ENCODE results near the gene FKBP2. TPM values are rescaled to one million over a fixed set of nuclear protein-coding genes. Genes with fewer than 3 reads are reported as not detected.
A peak's percentile ranks its signal among the peaks of the same experiment; 100 is the strongest.

Gene FKBP2
- total RNA-seq, 2 experiments from 2014 or later = 26.9 to 33.0 TPM

- POLR2A ChIA-PET = interaction anchor here (6.2 kb wide), 1 partner anchor 13 kb away, joined by 54 read pairs; the partner anchor contains the start of gene FERMT3
- no peaks in the 10 kb centered on the region for H3K9me3 Mint-ChIP-seq (ENCODE audit: insufficient read depth)
- ATAC-seq = no peak
- CTCF ChIA-PET = interaction anchor here (1.0 kb wide), 1 partner anchor 15 kb away, joined by 4 read pairs; no protein-coding TSS in a partner anchor
- peaks cover 52% of the 10 kb centered on the region for H3K36me3 Mint-ChIP-seq (ENCODE audit: low read depth)
- no peak for DNase-seq
- peaks cover 11% of the 10 kb centered on the region for H3K4me1 Mint-ChIP-seq (ENCODE audit: low read depth)
- no peaks in the 10 kb centered on the region for H3K27me3 Mint-ChIP-seq (ENCODE audit: low read depth)
- H3K4me3 Mint-ChIP-seq = no peak overlapping the region
- no peak overlapping the region for H3K27ac Mint-ChIP-seq
Observed at GRCh38 chr11:64219755-64220154, 21.1 kb upstream of the FKBP2 start.

GRCh38 chr11:64220271-64220670, 20.6 kb upstream of the FKBP2 start:
- CTCF ChIA-PET = no interaction called here
- peaks cover 12% of the 10 kb centered on the region for H3K4me1 Mint-ChIP-seq (ENCODE audit: low read depth)
- DNase-seq = no peak
- POLR2A ChIA-PET = interaction anchor here (6.2 kb wide), 1 partner anchor 13 kb away, joined by 54 read pairs; the partner anchor contains the start of gene FERMT3
- no peaks in the 10 kb centered on the region for H3K27me3 Mint-ChIP-seq (ENCODE audit: low read depth)
- no peak overlapping the region for H3K4me3 Mint-ChIP-seq
- no peak for ATAC-seq
- no peaks in the 10 kb centered on the region for H3K9me3 Mint-ChIP-seq (ENCODE audit: insufficient read depth)
- peaks cover 47% of the 10 kb centered on the region for H3K36me3 Mint-ChIP-seq (ENCODE audit: low read depth)
- no peak overlapping the region for H3K27ac Mint-ChIP-seq

- Mint-ChIP-seq H3K27ac (no peak overlapping the region), H3K27me3 (ENCODE audit: low read depth) (no peaks in the 10 kb centered on the region), H3K36me3 (ENCODE audit: low read depth) (peaks cover 44% of the 10 kb centered on the region), H3K4me1 (ENCODE audit: low read depth) (peaks cover 13% of the 10 kb centered on the region), H3K9me3 (ENCODE audit: insufficient read depth) (no peaks in the 10 kb centered on the region), H3K4me3 (no peak overlapping the region)
- ChIA-PET CTCF (no interaction called here), POLR2A (interaction anchor here (6.2 kb wide), 1 partner anchor 14 kb away, joined by 54 read pairs; the partner anchor contains the start of gene FERMT3)
- no peak for DNase-seq
- ATAC-seq = no peak
Observed at GRCh38 chr11:64220798-64221197, 20.1 kb upstream of the FKBP2 start.

- DNase-seq (no peak), ATAC-seq (no peak)
- Mint-ChIP-seq H3K9me3 (ENCODE audit: insufficient read depth) (no peaks in the 10 kb centered on the region), H3K27me3 (ENCODE audit: low read depth) (no peaks in the 10 kb centered on the region), H3K4me3 (no peak overlapping the region), H3K36me3 (ENCODE audit: low read depth) (peaks cover 46% of the 10 kb centered on the region), H3K4me1 (ENCODE audit: low read depth) (peaks cover 22% of the 10 kb centered on the region), H3K27ac (no peak overlapping the region)
- POLR2A ChIA-PET = interaction anchor here (0.6 to 5.9 kb wide), 4 partner anchors 16 to 43 kb away, joined by 3 to 83 read pairs (median 30); partner anchors contain the start of genes FERMT3, FKBP2, PPP1R14B and STIP1
- CTCF ChIA-PET = interaction anchor here (1.6 to 5.3 kb wide), 2 partner anchors 8 to 17 kb away, joined by 5 to 66 read pairs; partner anchors contain the start of gene FERMT3
Observed at GRCh38 chr11:64222651-64223000, 18.3 kb upstream of the FKBP2 start.

- DNase-seq (no peak), ATAC-seq (no peak)
- POLR2A ChIA-PET = interaction anchor here (0.6 to 5.9 kb wide), 6 partner anchors 8 to 42 kb away, joined by 3 to 83 read pairs (median 5); partner anchors contain the start of genes FERMT3, FKBP2, PPP1R14B and STIP1
- Mint-ChIP-seq H3K27ac (no peak overlapping the region), H3K4me3 (no peak overlapping the region), H3K9me3 (ENCODE audit: insufficient read depth) (no peaks in the 10 kb centered on the region), H3K27me3 (ENCODE audit: low read depth) (no peaks in the 10 kb centered on the region), H3K36me3 (ENCODE audit: low read depth) (peaks cover 45% of the 10 kb centered on the region), H3K4me1 (ENCODE audit: low read depth) (peaks cover 27% of the 10 kb centered on the region)
- CTCF ChIA-PET = interaction anchor here (1.6 to 5.3 kb wide), 2 partner anchors 9 to 17 kb away, joined by 5 to 66 read pairs; partner anchors contain the start of gene FERMT3
Observed at GRCh38 chr11:64223001-64223651, 17.8 kb upstream of the FKBP2 start.

GRCh38 chr11:64224151-64224890, 16.6 kb upstream of the FKBP2 start:
- H3K4me1 Mint-ChIP-seq (ENCODE audit: low read depth) = peaks cover 33% of the 10 kb centered on the region
- ATAC-seq (no peak), DNase-seq (no peak)
- no peaks in the 10 kb centered on the region for H3K9me3 Mint-ChIP-seq (ENCODE audit: insufficient read depth)
- ChIA-PET POLR2A (interaction anchor here (0.7 to 5.9 kb wide), 13 partner anchors 9 to 60 kb away, joined by 3 to 83 read pairs (median 4); partner anchors contain the start of genes BAD, FERMT3, FKBP2 and PPP1R14B), CTCF (interaction anchor here (0.6 to 5.3 kb wide), 3 partner anchors 10 to 26 kb away, joined by 3 to 66 read pairs (median 5); partner anchors contain the start of gene FERMT3)
- H3K27me3 Mint-ChIP-seq (ENCODE audit: low read depth) = no peaks in the 10 kb centered on the region
- H3K4me3 Mint-ChIP-seq = peak overlapping the region; percentile 88
- H3K36me3 Mint-ChIP-seq (ENCODE audit: low read depth) = peaks cover 36% of the 10 kb centered on the region
- peak overlapping the region; percentile 88 for H3K27ac Mint-ChIP-seq

- peaks cover 40% of the 10 kb centered on the region for H3K4me1 Mint-ChIP-seq (ENCODE audit: low read depth)
- CTCF ChIA-PET = interaction anchor here (3.3 to 5.3 kb wide), 2 partner anchors 19 to 79 kb away, joined by 12 to 66 read pairs; partner anchors contain the start of genes ESRRA and FERMT3
- no peak for DNase-seq
Observed at GRCh38 chr11:64224891-64225607, 15.8 kb upstream of the FKBP2 start.

GRCh38 chr11:64225608-64226506, 15.0 kb upstream of the FKBP2 start, which contains the start of the genes NUDT22 and TRPT1:
Gene NUDT22, plus strand, starts transcription at chr11:64226274. Its CDS starts 379 bp downstream, at chr11:64226653.
Gene TRPT1, minus strand, starts transcription at chr11:64226186. Its CDS starts 326 bp downstream, at chr11:64225860.
- ChIA-PET POLR2A (interaction anchor here (0.6 to 5.9 kb wide), 16 partner anchors 9 to 130 kb away, joined by 3 to 83 read pairs (median 6); partner anchors contain the start of genes BAD, FERMT3, FKBP2 and GPR137), CTCF (interaction anchor here (0.7 to 5.3 kb wide), 11 partner anchors 9 to 92 kb away, joined by 3 to 66 read pairs (median 5); partner anchors contain the start of genes ESRRA, FERMT3, PRDX5 and TRMT112)
- Mint-ChIP-seq H3K27me3 (ENCODE audit: low read depth) (no peaks in the 10 kb centered on the region), H3K27ac (peak within 1 kb of the TSS; percentile 91), H3K36me3 (ENCODE audit: low read depth) (peaks cover 33% of the 10 kb centered on the region), H3K9me3 (ENCODE audit: insufficient read depth) (no peaks in the 10 kb centered on the region), H3K4me1 (ENCODE audit: low read depth) (peaks cover 42% of the 10 kb centered on the region), H3K4me3 (peak within 1 kb of the TSS; percentile 88)
- DNase-seq (peak; percentile 95), ATAC-seq (peak; percentile 68)

More at GRCh38 chr11:64224891-64225607, 15.8 kb upstream of the FKBP2 start:
- peak overlapping the region; percentile 88 for H3K27ac Mint-ChIP-seq
- peak overlapping the region; percentile 88 for H3K4me3 Mint-ChIP-seq
- peaks cover 40% of the 10 kb centered on the region for H3K36me3 Mint-ChIP-seq (ENCODE audit: low read depth)
- H3K27me3 Mint-ChIP-seq (ENCODE audit: low read depth) = no peaks in the 10 kb centered on the region
- ATAC-seq = no peak
- POLR2A ChIA-PET = interaction anchor here (0.8 to 5.9 kb wide), 12 partner anchors 8 to 59 kb away, joined by 3 to 83 read pairs (median 4); partner anchors contain the start of genes BAD, FERMT3, FKBP2 and PPP1R14B
- no peaks in the 10 kb centered on the region for H3K9me3 Mint-ChIP-seq (ENCODE audit: insufficient read depth)

GRCh38 chr11:64226507-64227051, 14.3 kb upstream of the FKBP2 start:
- DNase-seq = peak; percentile 79
- Mint-ChIP-seq H3K27ac (peak overlapping the region; percentile 91), H3K4me1 (ENCODE audit: low read depth) (peaks cover 47% of the 10 kb centered on the region), H3K36me3 (ENCODE audit: low read depth) (peaks cover 28% of the 10 kb centered on the region), H3K27me3 (ENCODE audit: low read depth) (no peaks in the 10 kb centered on the region), H3K9me3 (ENCODE audit: insufficient read depth) (no peaks in the 10 kb centered on the region), H3K4me3 (peak overlapping the region; percentile 88)
- CTCF ChIA-PET = interaction anchor here (0.7 to 5.3 kb wide), 12 partner anchors 9 to 91 kb away, joined by 3 to 66 read pairs (median 4); partner anchors contain the start of genes ESRRA, FERMT3, PRDX5 and TRMT112
- peak; percentile 50 for ATAC-seq
- POLR2A ChIA-PET = interaction anchor here (0.6 to 5.9 kb wide), 14 partner anchors 10 to 130 kb away, joined by 3 to 83 read pairs (median 8); partner anchors contain the start of genes BAD, FERMT3, FKBP2 and GPR137

Measured in activated CD8-positive, alpha-beta T cell treated with anti-CD3 and anti-CD28 coated beads, Interleukin-2, amount 10 ng/mL, durations not matched to agents 7 days and 5 days (primary cell).